Mucosa of gallbladder (tissue), 1 donor: ENCODE results near the gene AP3M1. TPM values are rescaled to one million over a fixed set of nuclear protein-coding genes. Genes with fewer than 3 reads are reported as not detected.
A peak's percentile ranks its signal among the peaks of the same experiment; 100 is the strongest.
"Not testable (repeated sequence)": the region's sequence is repeated elsewhere in the genome, so short reads cannot be mapped to it uniquely, and the experiment has no call there.

Source experiments
- DNase-seq: peaks from one replicate; pipeline ENCODE4 v3.0.0-alpha.2; 2020; ENCODE audit warnings: low spot score
- total RNA-seq: library from RNA; stranded (reverse); gene quantifications from one replicate; pipeline ENCODE4 v1.2.1, GENCODE V29; 2021
- donor health status: DM: no; HTN: no; CAD: no.

The AP3M1 gene
- total RNA-seq, 1 donor from 2014 or later = 35.9 TPM

- no peak for DNase-seq
These were observed 12.9 kb upstream of the AP3M1 start for GRCh38 chr10:74163319-74164068.

- DNase-seq = no peak
These were observed 9.4 kb upstream of the AP3M1 start for GRCh38 chr10:74160013-74160412.

GRCh38 chr10:74156919-74157289 is 6.3 kb upstream of the AP3M1 start:
- DNase-seq = no peak

DNA sequence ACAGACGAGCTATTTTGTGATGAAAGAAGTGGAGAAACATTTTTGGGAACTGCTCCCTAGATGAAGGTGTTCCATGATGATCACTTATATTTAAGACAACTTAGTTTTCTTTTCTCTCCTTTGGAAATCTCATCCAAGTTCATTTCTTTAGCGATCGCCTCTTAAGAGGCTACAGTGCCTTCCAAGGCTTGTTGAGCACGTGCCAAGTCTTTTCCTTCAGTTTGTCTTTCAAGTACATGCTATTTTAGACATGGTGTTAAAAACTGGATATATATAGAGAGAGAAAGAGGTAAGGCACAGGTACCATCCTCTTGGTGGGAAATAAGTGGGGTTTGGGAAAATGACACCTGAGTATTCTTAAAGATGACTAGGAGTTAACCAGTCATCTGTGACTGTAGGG is 3.0 kb upstream of the AP3M1 start:
- DNase-seq = no peak

GRCh38 chr10:74153123-74153522 is 2.5 kb upstream of the AP3M1 start:
- no peak for DNase-seq

DNA sequence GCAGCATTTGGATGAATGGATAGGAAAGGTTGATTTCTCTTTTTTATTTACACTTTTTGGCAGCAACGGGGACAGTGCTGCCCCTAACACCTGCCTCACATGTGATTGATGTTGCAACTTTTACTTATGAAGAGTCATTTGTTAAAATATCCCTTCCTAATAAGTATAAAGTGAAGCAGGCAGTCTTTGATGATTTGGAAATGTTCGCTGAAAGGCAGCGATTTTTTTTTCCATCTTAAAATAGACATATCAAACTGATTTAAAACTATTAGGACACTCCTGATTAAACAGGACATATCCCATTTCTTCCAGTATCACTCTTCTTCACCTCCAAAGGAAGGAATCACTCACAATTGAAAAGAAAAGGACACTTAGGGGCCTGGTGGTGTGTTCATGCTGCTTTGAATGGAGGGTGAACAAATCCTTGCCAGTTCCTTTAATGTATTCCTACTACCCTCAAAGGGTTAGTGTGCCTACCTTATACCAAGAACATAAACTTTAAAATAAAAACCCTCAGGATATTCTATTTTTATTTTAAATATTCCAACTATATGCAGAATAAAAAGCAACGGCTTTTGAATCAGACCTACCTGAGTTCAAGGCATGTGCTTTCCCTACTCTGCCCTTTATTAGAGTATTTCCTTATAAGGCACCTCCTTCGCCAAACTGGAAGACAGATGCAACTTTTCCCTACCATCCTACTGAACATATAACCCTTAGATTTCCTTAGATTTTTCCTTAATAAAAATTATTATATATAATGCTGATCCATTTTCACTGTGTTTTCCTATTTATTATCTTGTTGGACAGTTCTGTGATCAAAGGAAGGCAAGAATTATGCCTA is 1.5 kb upstream of the AP3M1 start:
- no peak for DNase-seq

DNA sequence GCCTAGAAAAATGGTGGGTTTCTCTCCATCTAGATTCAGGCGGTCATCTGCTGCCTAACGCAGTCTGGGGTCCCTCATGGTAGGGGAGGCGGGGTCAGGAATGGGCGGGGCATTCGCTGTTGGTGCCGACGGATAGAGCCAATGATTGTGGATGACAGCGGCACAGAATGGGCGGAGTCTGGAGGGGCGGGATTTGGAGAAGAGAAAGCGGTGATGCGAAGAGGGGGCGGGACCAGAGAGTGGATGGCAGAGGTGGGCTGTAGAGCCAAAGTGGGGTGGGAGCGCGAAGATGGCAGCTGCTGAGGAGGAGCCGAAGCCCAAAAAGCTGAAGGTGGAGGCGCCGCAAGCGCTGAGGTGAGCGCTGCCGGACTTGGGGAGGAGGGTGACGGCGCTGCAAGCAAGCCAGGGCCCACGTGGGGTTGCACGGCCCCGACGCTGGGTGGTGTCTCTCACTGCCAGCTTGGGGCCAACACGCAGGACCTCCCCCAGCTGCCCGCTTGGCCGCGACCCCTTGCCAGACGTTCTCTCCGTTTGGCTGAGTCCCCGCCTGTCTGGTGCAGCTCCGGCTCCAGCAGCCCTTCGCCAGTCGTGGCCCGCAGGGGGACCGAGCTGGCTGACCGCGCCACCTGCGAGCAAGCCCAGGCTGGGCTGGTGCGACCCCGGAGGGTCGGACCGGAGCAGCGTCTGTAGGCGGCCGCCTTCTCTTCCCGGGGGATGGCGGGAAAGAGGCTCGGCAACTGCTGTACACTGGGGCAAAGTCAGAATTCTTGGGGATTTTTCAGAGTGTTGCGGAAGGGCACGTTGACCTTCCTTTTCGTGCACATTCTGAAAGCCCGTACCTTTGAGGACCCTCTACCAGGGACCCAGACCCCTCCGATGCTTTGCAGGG is 606 bp upstream of the AP3M1 start, which contains the start of gene ADK:
Gene ADK, plus strand, starts transcription at position 232 of the 889 bp plus-strand sequence. Its CDS starts 58 bp downstream, at position 290.
- peak; percentile 99 for DNase-seq

- not testable (repeated sequence) for DNase-seq
These were observed 3.6 kb downstream of the AP3M1 start for GRCh38 chr10:74146980-74147379.

GRCh38 chr10:74145133-74145532 is 5.5 kb downstream of the AP3M1 start:
- no peak for DNase-seq

DNA sequence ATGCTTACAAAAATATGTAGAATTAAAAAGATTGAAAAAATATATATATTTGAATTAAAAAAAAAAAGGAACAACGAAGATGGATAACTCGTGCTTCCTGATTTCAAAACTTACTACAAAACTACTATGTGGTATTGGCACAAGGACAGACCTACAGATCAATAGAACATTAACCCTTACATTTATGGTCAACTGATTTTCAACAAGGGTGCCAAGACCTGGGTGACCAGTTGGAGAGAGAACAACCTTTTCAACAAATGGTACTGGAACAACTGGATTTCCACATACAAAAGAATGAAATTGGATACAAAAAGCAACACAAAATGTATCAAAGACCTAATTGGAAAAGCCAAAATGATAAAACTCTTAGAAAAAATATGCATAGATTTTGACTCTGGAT is 10.1 kb downstream of the AP3M1 start:
- no peak for DNase-seq

GRCh38 chr10:74139981-74140380 is 10.6 kb downstream of the AP3M1 start:
- no peak for DNase-seq

DNA sequence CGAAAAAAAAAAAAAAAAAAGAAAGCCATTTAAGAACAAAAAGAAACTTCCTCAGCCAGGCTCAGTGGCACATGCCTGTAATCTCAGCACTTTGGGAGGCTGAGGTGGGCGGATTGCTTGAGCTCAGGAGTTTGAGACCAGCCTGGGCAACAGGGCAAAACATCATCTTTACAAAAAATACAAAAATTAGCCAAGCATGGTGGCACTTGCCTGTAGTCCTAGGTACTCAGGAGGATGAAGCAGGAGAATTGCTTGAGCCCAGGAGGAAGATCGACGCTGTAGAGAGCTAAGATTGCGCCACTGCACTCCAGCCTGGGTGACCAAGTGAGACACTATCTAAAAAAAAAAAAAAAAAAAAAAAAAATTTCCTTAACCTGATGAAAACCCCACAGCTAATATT is 12.0 kb downstream of the AP3M1 start:
- DNase-seq = not testable (repeated sequence)

- DNase-seq = no peak
These were observed 12.6 kb downstream of the AP3M1 start for GRCh38 chr10:74137992-74138391.

- no peak for DNase-seq
These were observed 15.2 kb downstream of the AP3M1 start for GRCh38 chr10:74135452-74135851.

- no peak for DNase-seq
These were observed 16.5 kb downstream of the AP3M1 start for GRCh38 chr10:74133923-74134820.

DNA sequence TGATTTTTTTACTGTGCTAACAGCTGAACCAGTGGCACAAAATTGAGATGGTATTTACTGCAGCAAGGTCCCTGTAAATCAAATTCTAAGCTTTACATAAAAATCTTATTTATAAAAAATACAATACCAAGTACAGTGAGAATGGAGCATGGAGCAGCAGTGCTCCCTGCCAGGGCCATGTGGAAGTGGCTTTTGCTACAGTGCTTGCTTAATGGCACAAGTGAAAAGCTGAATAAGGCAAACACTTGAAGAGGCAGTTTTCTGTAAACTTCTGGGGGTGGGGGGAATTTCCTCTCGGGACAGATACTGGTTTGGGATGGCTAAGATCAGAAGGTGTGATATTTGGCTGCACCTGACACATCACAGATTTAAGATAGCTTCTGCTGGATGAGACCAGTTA is 27.5 kb downstream of the AP3M1 start:
- DNase-seq = no peak

- DNase-seq = no peak
These were observed 28.6 kb downstream of the AP3M1 start for GRCh38 chr10:74122060-74122459.

- no peak for DNase-seq
These were observed 29.3 kb downstream of the AP3M1 start for GRCh38 chr10:74121368-74121767.

DNA sequence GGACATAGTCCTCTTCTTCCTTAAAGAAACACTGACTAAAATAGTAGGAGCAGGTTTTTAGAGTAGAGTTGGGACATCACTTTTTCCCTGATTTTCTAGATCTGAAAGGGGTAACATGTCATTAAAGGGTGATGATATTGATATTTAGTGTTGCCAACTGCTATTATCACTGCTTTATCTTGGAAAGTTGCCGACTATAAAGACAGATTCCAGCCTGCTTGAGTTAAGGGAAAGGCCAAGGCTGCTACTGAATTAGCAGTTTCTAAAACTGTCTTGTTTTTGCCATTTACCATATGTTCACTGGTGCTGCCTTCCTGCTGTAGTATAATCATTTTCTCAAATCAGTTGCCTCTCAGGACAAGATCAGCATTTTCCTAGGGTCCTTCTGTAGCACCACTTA is 29.7 kb downstream of the AP3M1 start:
- DNase-seq = no peak

- no peak for DNase-seq
These were observed 31.8 kb downstream of the AP3M1 start for GRCh38 chr10:74118804-74119203.

DNA sequence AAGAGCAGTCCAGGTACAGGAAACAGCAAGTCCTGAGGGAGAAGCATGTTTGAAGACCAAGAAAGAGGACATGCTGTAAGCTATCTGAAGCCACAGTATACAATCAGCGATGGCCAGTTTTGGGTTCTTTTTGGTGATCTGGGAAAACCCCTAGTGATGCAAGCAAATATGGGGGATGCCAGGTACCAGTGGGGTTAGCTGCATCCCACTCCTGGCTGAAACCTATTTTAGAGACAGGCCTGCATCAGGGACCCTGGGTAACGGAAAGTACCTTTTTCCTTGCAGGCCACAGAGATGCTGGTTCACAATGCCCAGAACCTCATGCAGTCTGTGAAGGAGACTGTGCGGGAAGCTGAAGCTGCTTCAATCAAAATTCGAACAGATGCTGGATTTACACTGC is 32.9 kb downstream of the AP3M1 start:
- DNase-seq = no peak
